GM12878 (cell line): ENCODE results near the gene TAMALIN. TPM values are rescaled to one million over a fixed set of nuclear protein-coding genes. Genes with fewer than 3 reads are reported as not detected.

Experiments
- ATAC-seq: fragments of 200-7000 bp; cut with Tn5 transposase; 3 replicates; pipeline ENCODE4 v1.9.1; 2020; ENCODE audit warnings: mild to moderate bottlenecking, moderate library complexity
- BruUV-seq: library from RNA; stranded (reverse); fragments of 400-500 nt; replicated peaks from 2 replicates; lab custom pipeline; 2021; lab: Mats Ljungman, UMichigan
- CTCF ChIA-PET: fragments of 300-600 bp; sonication (Branson Sonifier 250); formaldehyde crosslinking; extraction: SDS; loops from one replicate; lab custom pipeline; 2021; ENCODE audit warnings: inconsistent platforms; lab: Yijun Ruan, JAX
- POLR2A ChIA-PET: fragments of 350-600 bp; formaldehyde crosslinking; extraction: SDS; loops from one replicate; lab custom pipeline; 2021; ENCODE audit warnings: inconsistent platforms; lab: Charles Lee
- RAD21 ChIA-PET: fragments of 300-600 bp; sonication (Branson Sonifier 250); formaldehyde crosslinking; loops from one replicate; lab custom pipeline; 2023; ENCODE audit warnings: antibody characterized with exemption; ENCODE audit not compliant: unreplicated experiment; lab: Charles Lee
- SMC1A ChIA-PET: fragments of 300-600 bp; sonication (Branson Sonifier 250); formaldehyde crosslinking; loops from one replicate; lab custom pipeline; 2023; ENCODE audit not compliant: unreplicated experiment, uncharacterized antibody; lab: Charles Lee
- DNase-seq: peaks from one replicate; pipeline ENCODE4 v3.0.0-alpha.2; 2011; ENCODE audit warnings: low read depth, low spot score
- FAIRE-seq: peaks from 3 replicates; lab custom pipeline; 2011; peaks lifted over from hg19 to GRCh38; lab: Jason Lieb, UNC
- H2AFZ ChIP-seq: 2 replicates; pipeline ENCODE4 v1.6.0; 2011; ENCODE audit warnings: low read depth, low read length, control low read depth; ENCODE audit not compliant: control insufficient read depth
- H3K27ac ChIP-seq: 2 replicates; pipeline ENCODE4 v1.5.1; 2011; ENCODE audit warnings: control low read depth; ENCODE audit not compliant: control insufficient read depth, insufficient read depth
- H3K27me3 ChIP-seq, 2 experiments: replicated peaks in 1 of 2; 2 replicates each; pipeline versions ENCODE4 v1.6.0 to v1.6.1; 2011; ENCODE audit warnings: low read length in 1 of 2; ENCODE audit not compliant: control insufficient read depth in 2 of 2, insufficient read depth in 2 of 2
- H3K36me3 ChIP-seq, 2 experiments: 2 replicates each; pipeline ENCODE4 v1.5.1; 2011; ENCODE audit warnings: low read length in 1 of 2; ENCODE audit not compliant: control insufficient read depth in 2 of 2, insufficient read depth in 2 of 2
- H3K4me1 ChIP-seq: 2 replicates; pipeline ENCODE4 v1.6.1; 2011; ENCODE audit warnings: mild to moderate bottlenecking, low read length, moderate library complexity, mixed read lengths; ENCODE audit not compliant: control insufficient read depth, insufficient read depth
- H3K4me2 ChIP-seq: 2 replicates; pipeline ENCODE4 v1.6.0; 2011; ENCODE audit warnings: control low read depth; ENCODE audit not compliant: control insufficient read depth, insufficient read depth
- H3K4me3 ChIP-seq: fragments of 200-600 bp; sonication (generic); 2 replicates; pipeline ENCODE4 v1.5.1; 2016
- H3K79me2 ChIP-seq: 2 replicates; pipeline ENCODE4 v1.6.0; 2011; ENCODE audit warnings: low read length; ENCODE audit not compliant: control insufficient read depth, insufficient read depth
- H3K9ac ChIP-seq: 2 replicates; pipeline ENCODE4 v1.8.0; 2011; ENCODE audit warnings: low read length, control low read depth, mixed read lengths; ENCODE audit not compliant: control insufficient read depth, insufficient read depth
- H3K9me3 ChIP-seq: replicated peaks from 3 replicates; pipeline ENCODE4 v1.5.1; 2011; ENCODE audit warnings: mild to moderate bottlenecking, low read length; ENCODE audit not compliant: control insufficient read depth, insufficient read depth
- H4K20me1 ChIP-seq: 2 replicates; pipeline ENCODE4 v1.6.0; 2011; ENCODE audit not compliant: control insufficient read depth, insufficient read depth
- BHLHE40 ChIP-seq, 2 experiments: fragments of 450-650 bp in 1 of 2; IDR thresholded peaks; 2 replicates each; pipeline ENCODE4 v1.6.1; 2011 to 2017; ENCODE audit warnings: low read depth in 2 of 2, borderline replicate concordance in 1 of 2, improper control_type of control experiment in 1 of 2, low read length in 1 of 2, mild to moderate bottlenecking in 1 of 2
- CEBPZ ChIP-seq: fragments of 150-350 bp; IDR thresholded peaks from 2 replicates; pipeline ENCODE4 v1.6.1; 2016; ENCODE audit warnings: low read depth, low read length
- CREB1 ChIP-seq: IDR thresholded peaks from 2 replicates; pipeline ENCODE4 v1.6.1; 2012; ENCODE audit warnings: low read depth, mild to moderate bottlenecking, inconsistent platforms
- FOXK2 ChIP-seq: fragments of 450-650 bp; IDR thresholded peaks from 2 replicates; pipeline ENCODE4 v1.6.1; 2017; ENCODE audit warnings: mild to moderate bottlenecking, moderate library complexity
- JUND ChIP-seq: IDR thresholded peaks from 2 replicates; pipeline ENCODE4 v1.6.1; 2012; ENCODE audit warnings: low read depth, mild to moderate bottlenecking, low read length, improper control_type of control experiment, moderate library complexity
- RFX5 ChIP-seq: IDR thresholded peaks from 2 replicates; pipeline ENCODE4 v1.6.1; 2011; ENCODE audit warnings: low read depth, low read length, improper control_type of control experiment
- SMAD1 ChIP-seq: fragments of 450-650 bp; IDR thresholded peaks from 2 replicates; pipeline ENCODE4 v1.6.1; 2018; ENCODE audit warnings: mild to moderate bottlenecking, low read depth; ENCODE audit not compliant: partially characterized antibody
- USF1 ChIP-seq: IDR thresholded peaks from 2 replicates; pipeline ENCODE4 v1.6.1; 2011; ENCODE audit warnings: borderline replicate concordance, low read depth, mild to moderate bottlenecking, moderate library complexity, mixed read lengths, low read length; ENCODE audit not compliant: insufficient read depth; ENCODE audit errors: extremely low read length
- ZNF24 ChIP-seq: fragments of 450-650 bp; IDR thresholded peaks from 2 replicates; pipeline ENCODE4 v1.6.1; 2017; ENCODE audit warnings: antibody characterized with exemption, mild to moderate bottlenecking
- WGBS: methylation state at CpG from one replicate; pipeline ENCODE4 v1.1.6; 2016; ENCODE audit warnings: low lambda C conversion rate; ENCODE audit not compliant: insufficient replicate concordance, insufficient coverage; ENCODE audit errors: missing lambda C conversion rate; 5-methylcytosine and 5-hydroxymethylcytosine counted together
- in situ Hi-C: fragments of 300-500 bp; cut with MboI; formaldehyde crosslinking; loops from 9 replicates; pipeline ENCODE4 v1.14.3; 2018; ENCODE audit warnings: mixed read lengths
- intact Hi-C: fragments of 100-400 bp; cut with micrococcal nuclease; formaldehyde crosslinking; loops from one replicate; pipeline ENCODE4 v1.14.2; 2022; ENCODE audit not compliant: unreplicated experiment
- polyA plus RNA-seq, 11 experiments: library from polyadenylated mRNA; depleted of rRNA in 4 of 11; unstranded in 6 of 11; stranded (reverse) in 5 of 11; fragments of >200 nt; fragmentation: Nextera tagmentation in 4 of 11; fragmentation: Illumina TruSeq in 1 of 11; extraction: Ambion mirVana in 4 of 11; extraction: Trizol in 1 of 11; gene quantifications; 1 replicate in 1 of 11; 2 replicates in 10 of 11; pipeline versions ENCODE4 v1.2.1 to v1.2.3, GENCODE V29; 2011 to 2016; ENCODE audit warnings: inconsistent platforms in 2 of 11, missing spikeins in 2 of 11, low read depth in 1 of 11
- total RNA-seq, 4 experiments: library from RNA; depleted of rRNA in 3 of 4; stranded (reverse); fragments of >200 nt in 3 of 4; fragmentation: Illumina TruSeq in 1 of 4; extraction: Trizol in 1 of 4; gene quantifications; 2 replicates each; pipeline versions ENCODE4 v1.2.1 to v1.2.3, GENCODE V29; 2013 to 2021
- TF ChIP-seq, protein P1 (sequence below): IDR thresholded peaks from 2 replicates; pipeline ENCODE4 v1.6.1; 2012; ENCODE audit warnings: low read depth, low read length, improper control_type of control experiment

TAMALIN gene
- total and polyA plus RNA-seq, 10 of the 15 experiments (the other 5 are each of a cell fraction or from before 2014, with no cell fraction given), result 0.09 to 0.58 (median 0.19) TPM; not detected in 4

DNA sequence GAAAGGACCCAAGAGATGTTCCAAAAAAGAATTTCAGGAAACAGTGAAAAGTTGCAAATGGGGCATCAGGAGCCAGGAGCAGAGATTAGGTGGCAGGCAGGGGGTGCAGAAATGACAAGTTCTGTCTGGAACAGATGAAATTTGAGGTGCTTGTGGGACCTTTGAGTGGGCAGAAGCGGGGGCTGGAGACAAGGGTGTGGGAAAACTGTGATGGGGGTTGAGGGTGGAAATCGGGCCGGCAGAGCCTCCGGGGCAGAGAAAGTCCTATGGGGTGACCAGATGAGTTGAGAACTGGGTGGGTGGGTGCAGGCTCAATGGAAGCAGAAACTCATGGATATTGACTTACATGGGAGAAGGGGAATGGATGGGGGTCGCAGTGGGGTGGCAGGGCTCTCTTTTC, 42.9 kb downstream of the TAMALIN start:
- in situ Hi-C loops, result no loop called here
- H4K20me1 ChIP-seq, result no peaks in the 10 kb centered on the region
- H3K27ac ChIP-seq, result no peak overlapping the region
- POLR2A ChIA-PET, result no interaction called here
- peak overlapping the region; percentile 91 for H3K4me2 ChIP-seq
- no peak overlapping the region for H2AFZ ChIP-seq
- WGBS, result 86% methylated on average over 5 of the region's 5 CpGs
- no peak for TF ChIP-seq CREB1
- TF ChIP-seq SMAD1, result no peak
- no peak for TF ChIP-seq JUND
- TF ChIP-seq USF1, result no peak
- TF ChIP-seq, protein P1, sequence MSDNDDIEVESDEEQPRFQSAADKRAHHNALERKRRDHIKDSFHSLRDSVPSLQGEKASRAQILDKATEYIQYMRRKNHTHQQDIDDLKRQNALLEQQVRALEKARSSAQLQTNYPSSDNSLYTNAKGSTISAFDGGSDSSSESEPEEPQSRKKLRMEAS, result no peak
- TF ChIP-seq RFX5, result no peak
- TF ChIP-seq CEBPZ, result no peak
- no peak for TF ChIP-seq FOXK2
- TF ChIP-seq ZNF24, result no peak
- TF ChIP-seq BHLHE40 (IDR thresholded peaks at IDR 0.05; ENCODE audit: borderline replicate concordance in 1 of 2, low read depth in 2 of 2, low read length in 1 of 2), result no peak
- TF ChIP-seq, all 136 proteins: peak for 0
- Histone ChIP-seq H3K79me2 (no peaks in the 10 kb centered on the region), H3K4me3 (no peak overlapping the region), H3K4me1 (peaks cover 23% of the 10 kb centered on the region), H3K27me3 (no peaks in the 10 kb centered on the region), H3K9me3 (no peaks in the 10 kb centered on the region), H3K9ac (no peak overlapping the region), H3K36me3 (no peaks in the 10 kb centered on the region)
- no peak for ATAC-seq
- no peak for DNase-seq
- ChIA-PET RAD21 (no interaction called here), SMC1A (interaction anchor here (2.7 to 3.4 kb wide), 2 partner anchors 17 to 24 kb away, joined by 21 to 24 read pairs; no protein-coding TSS in a partner anchor), CTCF (interaction anchor here (3.2 kb wide), 1 partner anchor 24 kb away, joined by 47 read pairs; no protein-coding TSS in a partner anchor)
- BruUV-seq, result no TSS peak
- intact Hi-C loops, result no loop called here
- no peak for FAIRE-seq
